ENCODE measurements around the gene LIPC.
A peak's percentile ranks its signal among the peaks of the same experiment; 100 is the strongest.

LIPC gene

GRCh38 chr15:58517682-58518525, 86.1 kb downstream of the LIPC start:
- TF ChIP-seq GATA1 (IDR thresholded peaks at IDR 0.05; ENCODE audit: low read depth, low read length): no peak
- no peak for TF ChIP-seq POLR2A (IDR thresholded peaks at IDR 0.05; ENCODE audit: low read length)
- no peak for DNase-seq

GRCh38 chr15:58518626-58519025, 86.8 kb downstream of the LIPC start:
- DNase-seq: no peak

GRCh38 chr15:58519516-58519915, 87.7 kb downstream of the LIPC start:
- no peak for DNase-seq

More at GRCh38 chr15:58518626-58519025, 86.8 kb downstream of the LIPC start:
- TF ChIP-seq POLR2A (IDR thresholded peaks at IDR 0.05; ENCODE audit: low read length) (no peak), GATA1 (IDR thresholded peaks at IDR 0.05; ENCODE audit: low read depth, low read length) (no peak)

GRCh38 chr15:58520464-58520863, 88.7 kb downstream of the LIPC start:
- no peak for DNase-seq
- no peak for TF ChIP-seq POLR2A (IDR thresholded peaks at IDR 0.05; ENCODE audit: low read length)
- TF ChIP-seq GATA1 (IDR thresholded peaks at IDR 0.05; ENCODE audit: low read depth, low read length): no peak

More at GRCh38 chr15:58519516-58519915, 87.7 kb downstream of the LIPC start:
- TF ChIP-seq POLR2A (IDR thresholded peaks at IDR 0.05; ENCODE audit: low read length): no peak
- no peak for TF ChIP-seq GATA1 (IDR thresholded peaks at IDR 0.05; ENCODE audit: low read depth, low read length)

GRCh38 chr15:58520936-58521292, 89.1 kb downstream of the LIPC start:
- no peak for TF ChIP-seq GATA1 (IDR thresholded peaks at IDR 0.05; ENCODE audit: low read depth, low read length)
- TF ChIP-seq POLR2A (IDR thresholded peaks at IDR 0.05; ENCODE audit: low read length): no peak
- DNase-seq: no peak

DNA sequence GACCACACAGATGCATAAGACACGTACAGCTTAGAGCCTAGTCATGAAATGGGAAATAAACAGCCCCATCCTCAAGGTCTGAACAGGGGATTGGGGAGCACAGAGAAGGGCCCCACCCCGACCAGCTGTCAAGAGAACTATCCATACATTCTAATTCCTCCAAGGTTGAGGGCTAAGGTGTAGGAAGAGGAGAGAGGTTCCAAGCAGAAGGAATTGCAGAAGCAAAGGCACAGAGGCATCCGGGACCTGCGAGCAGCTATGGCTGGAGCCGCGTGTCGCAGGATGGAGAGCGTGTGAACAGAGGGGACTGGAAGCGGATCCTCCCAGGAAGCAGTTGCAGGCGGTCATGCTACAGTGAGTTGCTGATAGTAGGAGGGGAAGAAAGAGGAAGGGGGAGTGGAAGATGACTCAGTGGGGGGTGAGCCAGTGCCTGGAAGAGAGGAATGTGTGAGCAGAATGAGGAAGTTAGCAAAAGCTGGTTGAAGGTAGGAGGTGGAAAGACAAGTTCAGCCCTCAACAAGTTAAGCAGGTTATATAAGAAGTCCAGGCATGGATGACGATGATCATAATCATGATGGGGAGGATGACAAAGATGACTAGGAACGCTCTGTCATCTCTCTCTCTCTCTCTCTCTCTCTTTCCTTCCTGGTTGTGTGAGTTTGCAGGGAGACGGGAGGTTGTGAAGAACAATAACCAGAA, 89.7 kb downstream of the LIPC start:
- DNase-seq: peak; percentile 10 to 37
- no peak for TF ChIP-seq GATA1 (IDR thresholded peaks at IDR 0.05; ENCODE audit: low read depth, low read length)
- no peak for TF ChIP-seq POLR2A (IDR thresholded peaks at IDR 0.05; ENCODE audit: low read length)

DNA sequence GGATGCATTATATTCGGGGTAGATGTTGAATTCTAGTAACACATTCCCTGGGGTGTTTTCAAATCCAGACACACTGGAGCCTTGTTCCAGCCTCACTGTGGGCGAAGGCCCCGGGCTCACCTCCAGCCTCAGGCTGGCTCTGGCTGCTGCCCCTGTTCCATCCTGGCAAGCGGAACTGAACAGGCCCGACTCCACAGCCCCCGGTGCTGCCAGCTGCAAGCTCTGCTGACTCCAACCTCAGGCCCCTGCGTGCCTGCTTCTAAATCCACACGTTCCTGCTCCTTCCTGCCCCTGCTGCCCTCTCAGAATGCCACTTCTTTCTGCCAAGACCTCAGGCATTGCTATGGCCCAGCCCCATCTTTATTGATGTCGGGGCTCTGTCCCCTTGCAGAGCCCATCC, 90.6 kb downstream of the LIPC start:
- TF ChIP-seq GATA1 (IDR thresholded peaks at IDR 0.05; ENCODE audit: low read depth, low read length): no peak
- no peak for TF ChIP-seq POLR2A (IDR thresholded peaks at IDR 0.05; ENCODE audit: low read length)
- no peak for DNase-seq

- no peak for DNase-seq
- TF ChIP-seq POLR2A (IDR thresholded peaks at IDR 0.05; ENCODE audit: low read length) (no peak), GATA1 (IDR thresholded peaks at IDR 0.05; ENCODE audit: low read depth, low read length) (no peak)
These were observed 91.1 kb downstream of the LIPC start for GRCh38 chr15:58522865-58523264.

DNA sequence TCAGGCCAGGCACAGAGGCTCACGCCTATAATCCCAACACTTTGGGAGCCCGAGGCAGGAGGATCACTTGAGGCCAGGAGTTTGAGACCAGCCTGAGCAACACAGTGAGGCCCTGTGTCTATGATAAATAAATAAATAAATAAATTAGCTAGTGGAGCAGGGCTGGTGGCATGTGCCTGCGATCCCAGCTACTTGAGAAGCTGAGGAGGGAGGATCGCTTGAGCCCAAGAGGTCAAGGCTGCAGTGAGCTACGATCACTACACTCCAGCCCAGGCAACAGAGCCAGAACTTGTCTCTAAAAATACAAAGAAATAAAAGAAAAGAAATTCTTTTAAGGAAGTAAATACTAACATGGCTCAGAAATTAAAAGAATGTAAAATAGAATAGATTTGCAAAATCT, 91.8 kb downstream of the LIPC start:
- DNase-seq: no peak
- TF ChIP-seq GATA1 (IDR thresholded peaks at IDR 0.05; ENCODE audit: low read depth, low read length) (no peak), POLR2A (IDR thresholded peaks at IDR 0.05; ENCODE audit: low read length) (no peak)

- TF ChIP-seq GATA1 (IDR thresholded peaks at IDR 0.05; ENCODE audit: low read depth, low read length): no peak
- TF ChIP-seq POLR2A (IDR thresholded peaks at IDR 0.05; ENCODE audit: low read length): no peak
- no peak for DNase-seq
These were observed 92.5 kb downstream of the LIPC start for GRCh38 chr15:58524247-58524646.

DNA sequence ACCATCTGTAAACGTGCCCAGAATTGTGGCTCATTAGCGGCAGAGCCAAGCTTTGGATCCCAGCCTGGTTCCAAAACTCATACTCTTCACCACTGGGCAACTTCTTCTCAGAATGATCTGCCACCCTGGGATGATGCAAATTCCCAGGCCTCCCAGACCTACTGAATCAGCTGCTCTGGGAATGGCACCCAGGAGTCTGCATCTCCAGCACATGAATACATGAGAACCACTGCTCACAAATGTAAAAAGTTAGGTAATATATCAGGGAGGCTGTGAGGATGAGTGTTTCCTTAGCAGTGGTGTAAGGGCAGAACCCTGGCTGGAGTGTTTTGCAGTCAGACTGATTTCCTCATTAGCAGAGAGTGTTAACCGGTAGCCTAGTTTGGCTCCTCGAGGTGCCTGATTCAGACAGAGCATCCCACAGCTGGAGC, 94.2 kb downstream of the LIPC start:
- no peak for TF ChIP-seq GATA1 (IDR thresholded peaks at IDR 0.05; ENCODE audit: low read depth, low read length)
- TF ChIP-seq POLR2A (IDR thresholded peaks at IDR 0.05; ENCODE audit: low read length): no peak
- DNase-seq: no peak

DNA sequence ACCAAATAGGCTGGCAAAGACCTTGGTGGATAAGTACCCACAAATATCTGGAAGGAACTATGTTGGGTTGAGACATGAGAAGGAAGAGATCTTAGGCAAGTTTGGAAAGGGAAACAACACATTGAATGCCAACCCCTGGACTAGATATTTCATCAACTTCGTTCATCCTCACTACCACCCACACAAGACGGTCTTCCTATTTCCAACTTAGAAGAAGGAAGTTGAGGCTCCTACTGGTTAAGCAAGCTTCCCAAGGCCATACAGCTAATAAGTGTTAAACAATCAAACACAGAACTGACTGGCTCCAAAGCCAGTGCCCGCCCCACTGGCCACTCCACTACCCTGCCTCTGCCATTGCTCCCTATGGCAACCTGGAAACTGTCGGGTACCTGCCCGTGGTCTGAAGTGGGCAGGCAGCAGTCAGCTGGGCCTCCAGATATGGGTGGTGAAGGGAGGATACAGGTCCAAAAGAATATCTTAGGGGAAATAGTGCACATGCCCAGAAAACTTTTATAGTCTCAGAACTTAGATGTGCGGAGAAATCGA, 94.9 kb downstream of the LIPC start:
- TF ChIP-seq GATA1 (IDR thresholded peaks at IDR 0.05; ENCODE audit: low read depth, low read length) (no peak), POLR2A (IDR thresholded peaks at IDR 0.05; ENCODE audit: low read length) (no peak)
- DNase-seq: no peak

DNA sequence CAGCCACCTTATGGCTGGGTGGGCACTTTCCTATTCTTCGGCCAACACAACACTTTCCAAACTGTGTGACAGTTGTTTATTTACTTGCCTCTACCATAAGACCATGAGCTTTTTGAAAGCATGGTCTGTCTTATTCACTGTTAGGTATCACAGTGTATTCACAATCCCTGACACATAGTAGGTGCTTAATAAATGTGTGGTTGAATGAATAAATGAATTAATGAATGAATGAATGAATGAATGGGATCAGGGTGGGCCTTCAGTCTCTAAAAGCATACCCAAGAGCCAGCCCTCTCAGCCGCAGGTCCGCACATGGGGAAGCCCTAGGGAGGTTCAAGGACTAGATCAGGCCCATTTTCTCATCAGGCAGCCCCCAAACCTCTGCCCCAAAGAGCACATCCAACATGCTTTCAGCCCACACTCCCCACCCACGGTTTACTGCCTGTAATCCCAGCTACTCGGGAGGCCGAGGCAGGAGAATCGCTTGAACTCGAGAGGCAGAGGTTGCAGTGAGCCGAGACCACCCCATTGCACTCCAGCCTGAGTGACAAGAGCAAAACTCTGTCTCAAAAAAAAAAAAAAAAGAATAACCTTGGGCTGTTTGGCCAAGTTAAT, 95.9 kb downstream of the LIPC start:
- TF ChIP-seq POLR2A (IDR thresholded peaks at IDR 0.05; ENCODE audit: low read length): no peak
- TF ChIP-seq GATA1 (IDR thresholded peaks at IDR 0.05; ENCODE audit: low read depth, low read length): no peak
- DNase-seq: no peak

Measured in erythroblast (primary cell).